HEK293 (cell line): ENCODE data around the gene BLOC1S4.
A peak's percentile ranks its signal among the peaks of the same experiment; 100 is the strongest.

ENCODE experiments used
- CTCF ChIA-PET: fragments of 350-600 bp; formaldehyde crosslinking; extraction: SDS; loops from one replicate; lab custom pipeline; 2021; ENCODE audit warnings: antibody characterized with exemption; lab: Yijun Ruan, JAX
- POLR2A ChIA-PET: fragments of 300-600 bp; formaldehyde crosslinking; extraction: SDS; loops from one replicate; lab custom pipeline; 2020; ENCODE audit warnings: antibody characterized with exemption, inconsistent platforms; lab: Yijun Ruan, JAX
- H3K27ac ChIP-seq: fragments of 200-500 bp; sonication (Bioruptor generic); 2 replicates; pipeline ENCODE4 v1.5.1; 2014; ENCODE audit warnings: low read depth, low read length, control low read depth, inconsistent platforms; ENCODE audit errors: extremely low read depth
- H3K36me3 ChIP-seq, 2 experiments: fragments of 200-500 bp in 1 of 2; sonication (Bioruptor generic) in 1 of 2; 1 replicate in 1 of 2; 2 replicates in 1 of 2; pipeline ENCODE4 v1.5.1; 2014 to 2017; ENCODE audit warnings: inconsistent platforms in 2 of 2, low read length in 2 of 2; ENCODE audit not compliant: control insufficient read depth in 2 of 2, insufficient read depth in 1 of 2
- H3K4me1 ChIP-seq: fragments of 200-500 bp; sonication (Bioruptor generic); 2 replicates; pipeline ENCODE4 v1.5.1; 2014; ENCODE audit warnings: mild to moderate bottlenecking, low read length, inconsistent platforms; ENCODE audit not compliant: control insufficient read depth, insufficient read depth
- H3K4me3 ChIP-seq: 2 replicates; pipeline ENCODE4 v1.5.1; 2011; ENCODE audit warnings: low read depth, mild to moderate bottlenecking, control low read depth, low read length, moderate library complexity
- H3K9me3 ChIP-seq: fragments of 200-500 bp; sonication (Bioruptor generic); 2 replicates; pipeline ENCODE4 v1.5.1; 2014; ENCODE audit warnings: low read depth, low read length, inconsistent platforms; ENCODE audit not compliant: control insufficient read depth, insufficient read depth
- AEBP2 ChIP-seq: fragments of 450-650 bp; formaldehyde crosslinking; IDR thresholded peaks from 2 replicates; pipeline ENCODE4 v1.5.1; 2016; ENCODE audit warnings: missing biosample characterization, missing genetic modification characterization, borderline replicate concordance
- ELK4 ChIP-seq: IDR thresholded peaks from 2 replicates; pipeline ENCODE4 v1.6.1; 2011; ENCODE audit warnings: mild to moderate bottlenecking, low read depth, low read length, borderline replicate concordance
- GLIS2 ChIP-seq: fragments of 450-650 bp; formaldehyde crosslinking; IDR thresholded peaks from 2 replicates; pipeline ENCODE4 v1.5.1; 2016; ENCODE audit warnings: missing biosample characterization, missing genetic modification characterization
- HIC1 ChIP-seq: fragments of 450-650 bp; formaldehyde crosslinking; IDR thresholded peaks from 2 replicates; pipeline ENCODE4 v1.5.1; 2016; ENCODE audit warnings: missing biosample characterization, missing genetic modification characterization
- KLF1 ChIP-seq: fragments of 450-650 bp; formaldehyde crosslinking; IDR thresholded peaks from 2 replicates; pipeline ENCODE4 v1.5.1; 2016; ENCODE audit warnings: missing biosample characterization, missing genetic modification characterization
- KLF16 ChIP-seq: fragments of 450-650 bp; formaldehyde crosslinking; IDR thresholded peaks from 2 replicates; pipeline ENCODE4 v1.5.1; 2017; ENCODE audit warnings: missing biosample characterization, missing genetic modification characterization
- TRIM28 ChIP-seq: IDR thresholded peaks from 2 replicates; pipeline ENCODE4 v1.6.1; 2011; ENCODE audit warnings: low read length, control low read depth, borderline replicate concordance
- TSHZ1 ChIP-seq: fragments of 450-650 bp; formaldehyde crosslinking; IDR thresholded peaks from 2 replicates; pipeline ENCODE4 v1.5.1; 2016; ENCODE audit warnings: missing biosample characterization, missing genetic modification characterization, borderline replicate concordance
- WT1 ChIP-seq: fragments of 450-650 bp; formaldehyde crosslinking; IDR thresholded peaks from 2 replicates; pipeline ENCODE4 v1.5.1; 2016; ENCODE audit warnings: missing biosample characterization, missing genetic modification characterization
- ZBTB20 ChIP-seq: fragments of 450-650 bp; formaldehyde crosslinking; IDR thresholded peaks from 2 replicates; pipeline ENCODE4 v1.5.1; 2016; ENCODE audit warnings: missing biosample characterization, missing genetic modification characterization
- ZBTB44 ChIP-seq: fragments of 450-650 bp; IDR thresholded peaks from 2 replicates; pipeline ENCODE4 v1.5.1; 2018; ENCODE audit warnings: missing biosample characterization, mild to moderate bottlenecking, missing genetic modification characterization
- ZBTB6 ChIP-seq: fragments of 450-650 bp; formaldehyde crosslinking; IDR thresholded peaks from 2 replicates; pipeline ENCODE4 v1.5.1; 2017; ENCODE audit warnings: missing biosample characterization, missing genetic modification characterization
- ZNF121 ChIP-seq: fragments of 450-650 bp; formaldehyde crosslinking; IDR thresholded peaks from 2 replicates; pipeline ENCODE4 v1.5.1; 2016; ENCODE audit warnings: missing biosample characterization, missing genetic modification characterization
- ZNF169 ChIP-seq: fragments of 450-650 bp; formaldehyde crosslinking; IDR thresholded peaks from 2 replicates; pipeline ENCODE4 v1.5.1; 2016; ENCODE audit warnings: missing biosample characterization, missing genetic modification characterization
- ZNF248 ChIP-seq: fragments of 450-650 bp; formaldehyde crosslinking; IDR thresholded peaks from 2 replicates; pipeline ENCODE4 v1.5.1; 2017; ENCODE audit warnings: missing biosample characterization, missing genetic modification characterization
- ZNF416 ChIP-seq: fragments of 450-650 bp; formaldehyde crosslinking; IDR thresholded peaks from 2 replicates; pipeline ENCODE4 v1.5.1; 2016; ENCODE audit warnings: missing biosample characterization, missing genetic modification characterization
- ZNF510 ChIP-seq: fragments of 450-650 bp; formaldehyde crosslinking; IDR thresholded peaks from 2 replicates; pipeline ENCODE4 v1.5.1; 2018; ENCODE audit warnings: mild to moderate bottlenecking, missing genetic modification characterization, missing biosample characterization; ENCODE audit not compliant: insufficient replicate concordance
- ZNF521 ChIP-seq: fragments of 450-650 bp; formaldehyde crosslinking; IDR thresholded peaks from 2 replicates; pipeline ENCODE4 v1.5.1; 2017; ENCODE audit warnings: missing biosample characterization, mild to moderate bottlenecking, missing genetic modification characterization
- ZNF544 ChIP-seq: fragments of 450-650 bp; formaldehyde crosslinking; IDR thresholded peaks from 2 replicates; pipeline ENCODE4 v1.5.0; 2017; ENCODE audit warnings: missing biosample characterization, missing genetic modification characterization
- ZNF658 ChIP-seq: fragments of 450-650 bp; formaldehyde crosslinking; IDR thresholded peaks from 2 replicates; pipeline ENCODE4; 2016; ENCODE audit warnings: missing biosample characterization, missing genetic modification characterization
- ZNF704 ChIP-seq: fragments of 450-650 bp; formaldehyde crosslinking; IDR thresholded peaks from 2 replicates; pipeline ENCODE4 v1.5.1; 2016; ENCODE audit warnings: missing biosample characterization, missing genetic modification characterization

The BLOC1S4 gene

GRCh38 chr4:6688879-6689505 lies 27.0 kb upstream of the BLOC1S4 start (continued):
- TF ChIP-seq HIC1 = peak; percentile 66
- no peak for TF ChIP-seq ZNF416 (tag by site-specific recombination)
- TF ChIP-seq GLIS2 (tag by site-specific recombination) = peak; percentile 79
- TF ChIP-seq TRIM28 = 0 out of 2 replicates have a peak, but pooled peaks have one; percentile 39
- TF ChIP-seq ZBTB6 (tag by site-specific recombination) = 0 out of 2 replicates have a peak, but pooled peaks have one; percentile 22

GRCh38 chr4:6689506-6689960 lies 26.4 kb upstream of the BLOC1S4 start:
- H3K4me3 ChIP-seq = no peak overlapping the region
- H3K27ac ChIP-seq = no peak overlapping the region
- no peaks in the 10 kb centered on the region for H3K36me3 ChIP-seq
- no peak for TF ChIP-seq ZNF521 (tag by site-specific recombination)
- TF ChIP-seq ZNF544 (tag by site-specific recombination) = no peak
- no peak for TF ChIP-seq AEBP2 (tag by site-specific recombination)
- no peak for TF ChIP-seq ZNF121 (tag by site-specific recombination)
- TF ChIP-seq KLF1 (tag by site-specific recombination) = no peak
- no peak for TF ChIP-seq ZBTB20 (tag by site-specific recombination)
- no peak for TF ChIP-seq ZNF658 (tag by site-specific recombination)
- TF ChIP-seq ZNF704 (tag by site-specific recombination) = no peak
- TF ChIP-seq KLF16 = no peak
- no peak for TF ChIP-seq ZNF169 (tag by site-specific recombination)
- TF ChIP-seq TSHZ1 (tag by site-specific recombination) = no peak
- no peak for TF ChIP-seq WT1 (tag by site-specific recombination)
- TF ChIP-seq ZNF248 = no peak
- no peak for TF ChIP-seq ZBTB44 (tag by site-specific recombination)
- TF ChIP-seq ZNF510 = no peak
- no peak for TF ChIP-seq ELK4
- TF ChIP-seq, all 188 proteins: peak for 0
- CTCF ChIA-PET = interaction anchor here (0.7 to 0.8 kb wide), 4 partner anchors 15 to 260 kb away, joined by 3 to 4 read pairs (median 3); no protein-coding TSS in a partner anchor
- Histone ChIP-seq H3K9me3 (no peaks in the 10 kb centered on the region), H3K4me1 (no peaks in the 10 kb centered on the region)
- POLR2A ChIA-PET = interaction anchor here (0.9 to 1.0 kb wide), 3 partner anchors 15 to 18 kb away, joined by 3 to 6 read pairs (median 3); a partner anchor contains a TSS
